HG02981 (cell line): ENCODE measurements around the gene SMARCAD1.

ENCODE experiments used
- ATAC-seq: cut with Tn5 transposase; IDR thresholded peaks from one replicate; pipeline ENCODE4 v1.9.1; 2021; ENCODE audit warnings: mild to moderate bottlenecking, moderate library complexity; ENCODE audit not compliant: unreplicated experiment

SMARCAD1 gene

GRCh38 chr4:94226763-94227162 is 19.1 kb downstream of the SMARCAD1 start:
- no peak for ATAC-seq

- ATAC-seq = no peak
Observed at GRCh38 chr4:94228493-94229216, 21.0 kb downstream of the SMARCAD1 start.

DNA sequence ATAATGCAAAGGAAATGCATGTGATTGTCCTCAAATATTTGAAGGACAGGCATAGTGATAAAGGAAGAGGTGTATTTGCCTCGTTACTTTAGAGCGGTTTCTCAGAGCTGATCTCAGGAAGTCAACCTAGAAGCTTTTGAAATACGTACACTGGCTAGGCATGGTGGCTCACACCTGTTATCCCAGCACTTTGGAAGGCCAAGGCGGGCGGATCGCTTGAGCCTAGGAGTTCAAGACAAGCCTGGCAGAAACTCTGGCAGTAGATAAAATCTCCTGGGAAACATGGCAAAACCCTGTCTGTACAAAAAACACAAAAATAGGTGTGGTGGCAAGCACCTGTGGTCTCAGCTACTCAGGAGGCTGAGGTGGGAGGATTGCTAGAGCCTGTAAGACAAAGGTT is 24.9 kb downstream of the SMARCAD1 start:
- ATAC-seq = no peak

DNA sequence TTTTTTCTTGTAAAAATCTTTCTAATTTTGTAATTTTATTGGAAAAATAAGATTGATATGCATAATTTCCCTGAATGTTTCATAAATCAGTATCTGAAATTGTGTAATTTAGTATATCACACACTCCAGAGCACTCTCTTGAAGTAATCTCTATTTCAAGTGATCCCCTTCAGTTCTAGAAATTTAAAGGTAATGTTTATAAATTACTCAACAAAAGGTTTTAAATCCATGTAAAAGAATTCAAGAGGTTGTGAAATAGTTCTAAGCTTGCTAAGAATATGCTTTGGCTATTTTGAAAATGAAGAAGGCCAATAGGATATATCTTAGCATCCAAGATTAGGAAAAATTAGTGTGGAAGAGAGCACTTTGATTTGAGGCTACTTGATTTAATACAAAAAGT is 28.2 kb downstream of the SMARCAD1 start:
- no peak for ATAC-seq

GRCh38 chr4:94237271-94237670 is 29.6 kb downstream of the SMARCAD1 start:
- ATAC-seq = no peak

DNA sequence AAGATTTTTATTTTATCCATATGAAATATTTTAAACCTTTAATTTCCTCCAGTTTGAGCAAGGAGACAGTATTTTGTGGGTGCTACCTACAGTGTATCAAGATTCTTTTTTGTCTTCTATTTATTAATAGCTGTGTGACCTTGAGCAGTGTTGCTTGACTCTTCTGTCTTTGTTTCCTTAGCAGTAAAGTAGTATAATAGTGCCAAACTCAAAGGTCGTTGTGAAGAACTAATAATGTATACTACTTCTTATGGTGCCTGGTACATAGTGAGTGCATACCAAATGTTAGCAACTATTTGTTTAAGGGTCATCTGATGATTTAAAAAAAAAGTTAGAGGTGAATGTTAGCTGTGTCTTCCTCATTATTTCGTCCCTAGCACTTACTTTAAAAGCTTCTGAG is 30.5 kb downstream of the SMARCAD1 start:
- no peak for ATAC-seq

GRCh38 chr4:94240384-94240783 is 32.7 kb downstream of the SMARCAD1 start:
- no peak for ATAC-seq

DNA sequence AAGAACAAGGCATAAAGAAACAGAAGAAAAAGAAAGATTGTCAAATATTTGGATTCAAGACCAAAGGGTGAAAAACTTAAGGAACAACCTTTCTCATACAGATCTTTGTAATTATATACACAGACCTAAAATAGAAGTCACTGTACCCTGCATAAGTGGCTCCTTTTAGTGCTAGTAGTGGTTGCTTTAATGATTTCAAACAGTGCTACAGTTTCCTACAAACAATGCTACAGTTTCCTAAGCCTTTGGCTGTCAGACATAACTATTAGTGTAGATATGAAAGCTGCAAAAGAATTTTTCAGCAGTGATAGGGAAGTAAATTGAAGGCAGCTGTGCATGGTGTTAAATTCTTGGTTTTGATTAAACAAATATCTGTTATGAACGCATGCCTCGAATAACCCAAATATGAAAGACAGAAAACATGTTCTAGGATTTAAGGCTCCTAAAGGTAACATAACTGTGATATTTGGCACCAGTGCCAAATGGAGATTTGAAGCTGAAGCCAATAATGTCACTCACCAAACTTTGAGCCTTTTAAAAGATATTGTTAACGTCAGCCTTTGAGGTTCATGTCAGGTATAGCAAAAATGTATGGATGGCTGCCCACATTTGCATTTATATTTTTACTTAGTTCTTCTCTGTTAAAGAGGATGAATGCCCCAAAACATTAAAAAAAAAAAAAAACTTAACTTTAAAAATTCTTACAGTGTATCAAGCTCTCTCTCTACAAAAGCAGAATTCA is 36.6 kb downstream of the SMARCAD1 start:
- no peak for ATAC-seq

- no peak for ATAC-seq
Observed at GRCh38 chr4:94244829-94245185, 37.1 kb downstream of the SMARCAD1 start.

DNA sequence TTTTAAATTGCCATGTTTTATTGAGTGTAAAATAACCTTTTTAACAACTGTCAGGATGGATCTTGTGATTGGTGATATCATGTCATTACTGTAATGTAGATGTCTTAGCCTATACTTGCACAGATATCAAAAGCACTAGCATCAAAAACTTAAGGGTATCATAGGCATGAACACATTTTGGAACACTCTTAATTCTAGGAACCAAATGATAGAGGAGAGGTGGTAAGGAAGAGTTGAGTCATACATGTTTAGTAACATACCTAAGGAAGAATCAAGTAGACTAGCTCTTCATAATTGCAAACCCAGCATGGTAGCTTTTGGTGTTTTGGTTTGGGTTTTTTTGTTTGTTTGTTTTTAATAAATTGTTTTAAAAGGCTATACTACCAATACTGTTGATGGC is 43.4 kb downstream of the SMARCAD1 start:
- no peak for ATAC-seq

DNA sequence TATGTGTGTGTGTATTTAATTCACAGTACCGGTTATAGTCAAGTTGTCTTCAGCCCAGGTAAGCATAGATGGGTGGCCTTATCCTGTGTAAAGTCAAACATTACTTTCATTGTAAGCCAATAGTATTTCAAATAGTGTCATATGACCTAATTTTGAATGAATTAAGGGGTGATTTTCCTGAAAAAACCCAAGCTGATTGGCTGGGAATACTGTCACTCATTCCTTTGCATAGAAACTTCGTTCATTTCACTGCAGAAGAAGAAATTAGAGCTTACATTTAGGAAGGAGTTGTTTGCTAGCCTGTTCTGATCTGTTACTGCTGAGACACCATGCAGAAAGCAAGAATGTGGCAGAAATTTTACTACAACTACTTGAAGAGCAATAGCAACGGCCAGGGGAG is 45.4 kb downstream of the SMARCAD1 start:
- ATAC-seq = no peak

DNA sequence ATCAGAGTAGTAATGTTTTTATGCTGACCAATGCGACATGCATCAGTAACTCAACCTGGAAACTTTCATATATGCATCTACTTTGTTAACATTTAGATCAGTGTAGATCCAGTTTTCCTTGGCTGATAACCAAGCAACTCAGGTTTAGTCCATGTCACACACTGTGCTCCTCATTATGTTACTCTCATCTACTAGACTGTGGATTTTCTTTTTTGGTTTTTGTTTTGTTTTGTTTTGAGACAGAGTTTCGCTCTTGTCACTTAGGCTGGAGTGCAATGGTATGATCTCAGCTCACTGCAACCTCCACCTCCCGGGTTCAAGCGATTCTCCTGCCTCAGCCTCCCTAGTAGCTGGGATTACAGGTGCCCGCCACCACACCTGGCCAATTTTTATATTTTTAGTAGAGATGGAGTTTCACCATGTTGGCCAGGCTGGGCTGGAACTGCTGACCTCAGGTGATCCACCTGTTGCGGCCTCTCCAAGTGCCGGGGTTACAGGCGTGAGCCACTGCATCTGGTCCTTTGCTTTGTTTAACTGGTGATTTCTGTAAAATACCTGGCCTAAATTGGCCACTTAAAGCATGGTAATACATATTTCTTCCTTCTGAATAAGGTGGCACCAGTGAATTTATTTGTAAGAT is 48.6 kb downstream of the SMARCAD1 start:
- ATAC-seq = no peak

- ATAC-seq = no peak
Observed at GRCh38 chr4:94256828-94257227, 49.2 kb downstream of the SMARCAD1 start.

DNA sequence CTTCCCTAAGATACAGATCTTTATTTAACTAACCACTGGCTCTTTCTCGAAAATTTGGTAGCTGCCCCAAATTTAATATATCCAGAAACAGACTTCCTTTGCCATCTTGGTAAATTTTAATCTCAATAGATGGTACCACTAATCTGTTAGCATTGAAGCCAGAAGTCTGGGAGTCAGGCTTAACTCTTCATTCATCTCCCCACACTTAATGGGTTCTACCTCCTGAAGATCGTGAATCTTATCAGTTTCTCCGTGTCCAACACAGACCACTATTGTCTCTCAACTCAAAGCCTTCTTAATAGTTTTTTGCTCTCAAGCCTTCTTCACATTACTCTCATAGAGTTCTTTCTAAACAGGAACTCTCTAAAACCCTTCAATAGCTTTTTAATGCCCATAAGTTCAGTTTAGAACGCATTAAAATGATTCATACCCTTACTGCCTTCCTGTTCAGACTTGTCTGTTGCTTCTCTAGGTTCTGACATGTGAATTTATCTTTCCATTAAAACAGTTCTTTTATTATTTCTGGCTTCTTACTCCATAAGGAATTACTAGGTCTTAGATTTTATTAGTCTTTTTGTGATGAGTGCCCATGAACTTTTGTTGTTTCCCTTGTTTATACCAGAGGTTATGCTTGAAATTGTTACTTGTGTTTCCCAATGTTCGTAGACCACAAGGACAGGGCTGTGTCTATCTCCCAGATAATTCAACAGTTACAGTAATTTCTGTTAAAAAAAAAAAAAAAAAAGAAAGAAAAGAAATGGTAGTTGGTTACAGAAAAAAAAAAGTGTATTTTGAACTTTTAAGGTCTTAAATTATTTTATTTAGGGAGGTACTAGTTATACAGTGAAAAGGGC is 54.7 kb downstream of the SMARCAD1 start:
- no peak for ATAC-seq

DNA sequence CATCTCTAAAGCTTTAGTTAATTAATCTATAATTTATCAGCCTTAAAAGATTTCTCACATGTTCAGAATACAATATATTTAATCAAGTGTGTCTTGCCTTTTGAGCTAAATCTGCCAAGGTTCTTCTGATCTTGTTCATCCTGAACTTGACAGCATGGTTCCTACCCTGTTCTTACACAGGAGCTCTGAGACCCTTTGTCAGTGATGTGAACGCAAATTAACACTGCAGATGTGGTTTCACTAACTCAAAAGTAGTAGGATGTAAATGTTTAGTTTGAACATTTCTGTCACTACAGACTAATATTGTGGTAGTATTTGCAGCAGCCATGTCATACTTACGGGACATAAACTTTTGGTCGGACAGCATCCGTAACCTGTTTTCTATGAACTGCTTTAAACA is 59.4 kb downstream of the SMARCAD1 start:
- no peak for ATAC-seq

- no peak for ATAC-seq
Observed at GRCh38 chr4:94271248-94271647, 63.6 kb downstream of the SMARCAD1 start.

- no peak for ATAC-seq
Observed at GRCh38 chr4:94274912-94275311, 67.2 kb downstream of the SMARCAD1 start.

DNA sequence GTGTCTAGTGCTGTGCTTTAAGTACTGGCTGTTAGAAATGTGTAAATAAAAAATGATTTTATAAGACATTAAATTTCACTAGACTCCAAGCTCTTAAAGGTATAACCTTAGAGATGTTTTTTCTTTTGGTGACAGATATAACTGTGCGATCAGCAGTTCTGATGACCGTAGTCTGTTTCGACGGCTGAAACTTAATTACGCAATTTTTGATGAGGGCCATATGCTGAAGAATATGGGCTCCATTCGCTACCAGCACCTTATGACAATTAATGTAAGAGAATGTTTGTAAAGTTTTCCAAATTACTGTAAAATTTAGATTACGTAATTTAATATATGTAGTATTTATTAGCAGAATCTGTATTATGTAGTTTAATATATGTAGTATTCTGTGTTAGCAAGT is 68.5 kb downstream of the SMARCAD1 start:
- ATAC-seq = no peak

- ATAC-seq = no peak
Observed at GRCh38 chr4:94277534-94277933, 69.9 kb downstream of the SMARCAD1 start.

- ATAC-seq = no peak
Observed at GRCh38 chr4:94278781-94279180, 71.1 kb downstream of the SMARCAD1 start.

DNA sequence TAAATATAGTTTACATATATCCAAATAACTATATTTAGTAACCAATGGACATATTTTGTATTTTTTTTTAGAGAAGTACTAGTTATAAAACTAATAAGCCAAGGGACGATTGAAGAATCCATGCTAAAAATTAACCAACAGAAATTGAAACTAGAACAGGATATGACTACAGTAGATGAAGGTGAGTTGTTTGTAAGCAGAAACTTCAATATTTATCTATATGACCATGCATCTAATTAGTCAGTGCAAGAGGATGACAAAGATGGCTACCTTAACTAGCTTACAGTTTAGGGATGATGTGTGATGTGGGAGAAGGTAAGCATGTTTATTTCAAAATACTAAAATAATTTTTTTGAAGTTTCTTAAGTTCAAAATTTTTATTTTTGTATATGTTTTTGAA is 77.2 kb downstream of the SMARCAD1 start:
- peak; percentile 89 for ATAC-seq
